GM19351 (cell line): Measurements from ENCODE around the gene LRMDA.

ENCODE experiments used
- ATAC-seq: cut with Tn5 transposase; IDR thresholded peaks from one replicate; pipeline ENCODE4 v1.9.1; 2021; ENCODE audit warnings: mild to moderate bottlenecking, moderate library complexity; ENCODE audit not compliant: unreplicated experiment

Gene LRMDA

GRCh38 chr10:75654772-75655171 is 223.3 kb downstream of the LRMDA start:
- ATAC-seq, result no peak

GRCh38 chr10:75655791-75656451 is 224.5 kb downstream of the LRMDA start:
- ATAC-seq, result no peak

- no peak for ATAC-seq
Measured at GRCh38 chr10:75657351-75657750, 225.9 kb downstream of the LRMDA start.

- no peak for ATAC-seq
Measured at GRCh38 chr10:75658036-75658435, 226.6 kb downstream of the LRMDA start.

- no peak for ATAC-seq
Measured at GRCh38 chr10:75658496-75658895, 227.1 kb downstream of the LRMDA start.

- no peak for ATAC-seq
Measured at GRCh38 chr10:75658915-75659314, 227.5 kb downstream of the LRMDA start.

- ATAC-seq, result no peak
Measured at GRCh38 chr10:75660823-75661222, 229.4 kb downstream of the LRMDA start.

- no peak for ATAC-seq
Measured at GRCh38 chr10:75662715-75663114, 231.3 kb downstream of the LRMDA start.

GRCh38 chr10:75663947-75664664 is 232.7 kb downstream of the LRMDA start:
- no peak for ATAC-seq

- ATAC-seq, result no peak
Measured at GRCh38 chr10:75664968-75665367, 233.5 kb downstream of the LRMDA start.

GRCh38 chr10:75665707-75666106 is 234.3 kb downstream of the LRMDA start:
- ATAC-seq, result no peak

GRCh38 chr10:75672111-75672671 is 240.8 kb downstream of the LRMDA start:
- no peak for ATAC-seq

GRCh38 chr10:75672842-75673241 is 241.4 kb downstream of the LRMDA start:
- no peak for ATAC-seq

- ATAC-seq, result no peak
Measured at GRCh38 chr10:75677541-75677940, 246.1 kb downstream of the LRMDA start.

- ATAC-seq, result no peak
Measured at GRCh38 chr10:75678527-75678926, 247.1 kb downstream of the LRMDA start.

- ATAC-seq, result no peak
Measured at GRCh38 chr10:75679536-75679935, 248.1 kb downstream of the LRMDA start.

GRCh38 chr10:75681334-75681733 is 249.9 kb downstream of the LRMDA start:
- ATAC-seq, result no peak

- ATAC-seq, result no peak
Measured at GRCh38 chr10:75682649-75683557, 251.5 kb downstream of the LRMDA start.

GRCh38 chr10:75685187-75685586 is 253.8 kb downstream of the LRMDA start:
- ATAC-seq, result no peak

- no peak for ATAC-seq
Measured at GRCh38 chr10:75688506-75689300, 257.3 kb downstream of the LRMDA start.
